ENCODE results near the gene KXD1. TPM values are rescaled to one million over a fixed set of nuclear protein-coding genes. Genes with fewer than 3 reads are reported as not detected.

KXD1 gene
- total and polyA plus RNA-seq, 2 donors (not counting 1 experiment from before 2014, with no cell fraction given): 63.3 to 108 TPM

GRCh38 chr19:18616023-18616422 lies 58.4 kb downstream of the KXD1 start:
- H3K79me2 ChIP-seq (ENCODE audit: control insufficient read depth, insufficient read depth, low read length): no peaks in the 10 kb centered on the region
- H2AFZ ChIP-seq (ENCODE audit: low read length): no peak overlapping the region
- H3K36me3 ChIP-seq (ENCODE audit: control insufficient read depth, insufficient read depth, low read length): no peaks in the 10 kb centered on the region
- H3K4me1 ChIP-seq (ENCODE audit: control insufficient read depth, extremely low read depth, insufficient read depth, low read length): no peaks in the 10 kb centered on the region
- H3K9me3 ChIP-seq (ENCODE audit: control insufficient read depth, insufficient read depth, low read depth, low read length): no peaks in the 10 kb centered on the region
- no peak overlapping the region for H3K4me3 ChIP-seq (replicated peaks in 1 of 4; ENCODE audit: control extremely low read depth in 1 of 4, insufficient read depth in 1 of 4, low read depth in 3 of 4, low read length in 4 of 4)
- H4K20me1 ChIP-seq (ENCODE audit: control insufficient read depth, extremely low read depth, insufficient read depth, low read length): no peaks in the 10 kb centered on the region
- DNase-seq (ENCODE audit: low read depth in 2 of 2): no peak
- no peak overlapping the region for H3K27ac ChIP-seq (ENCODE audit: insufficient read depth, low read length)
- no peak overlapping the region for H3K4me2 ChIP-seq (ENCODE audit: extremely low read depth, insufficient read depth, low read length)
- no peak overlapping the region for H3K9ac ChIP-seq (ENCODE audit: insufficient read depth, low read length)
- TF ChIP-seq EZH2 (IDR thresholded peaks at IDR 0.05; ENCODE audit: low read length, missing control alignments) (no peak), CTCF (conservative IDR thresholded peaks at IDR 0.05 in 1 of 2, IDR thresholded peaks at IDR 0.05 in 1 of 2; ENCODE audit: low read depth in 1 of 2, low read length in 2 of 2) (no peak)
- H3K27me3 ChIP-seq (ENCODE audit: control insufficient read depth, insufficient read depth, low read length): peaks cover 36% of the 10 kb centered on the region

- no peak overlapping the region for H3K9ac ChIP-seq (ENCODE audit: insufficient read depth, low read length)
- H3K79me2 ChIP-seq (ENCODE audit: control insufficient read depth, insufficient read depth, low read length): no peaks in the 10 kb centered on the region
- no peak overlapping the region for H3K4me3 ChIP-seq (replicated peaks in 1 of 4; ENCODE audit: control extremely low read depth in 1 of 4, insufficient read depth in 1 of 4, low read depth in 3 of 4, low read length in 4 of 4)
- no peak overlapping the region for H3K27ac ChIP-seq (ENCODE audit: insufficient read depth, low read length)
- DNase-seq (ENCODE audit: low read depth in 2 of 2): no peak
- H3K36me3 ChIP-seq (ENCODE audit: control insufficient read depth, insufficient read depth, low read length): no peaks in the 10 kb centered on the region
- H3K4me1 ChIP-seq (ENCODE audit: control insufficient read depth, extremely low read depth, insufficient read depth, low read length): no peaks in the 10 kb centered on the region
- H2AFZ ChIP-seq (ENCODE audit: low read length): no peak overlapping the region
- H3K4me2 ChIP-seq (ENCODE audit: extremely low read depth, insufficient read depth, low read length): no peak overlapping the region
- TF ChIP-seq CTCF (conservative IDR thresholded peaks at IDR 0.05 in 1 of 2, IDR thresholded peaks at IDR 0.05 in 1 of 2; ENCODE audit: low read depth in 1 of 2, low read length in 2 of 2) (no peak), EZH2 (IDR thresholded peaks at IDR 0.05; ENCODE audit: low read length, missing control alignments) (no peak)
- no peaks in the 10 kb centered on the region for H3K9me3 ChIP-seq (ENCODE audit: control insufficient read depth, insufficient read depth, low read depth, low read length)
- H3K27me3 ChIP-seq (ENCODE audit: control insufficient read depth, insufficient read depth, low read length): peaks cover 23% of the 10 kb centered on the region
- H4K20me1 ChIP-seq (ENCODE audit: control insufficient read depth, extremely low read depth, insufficient read depth, low read length): no peaks in the 10 kb centered on the region
Observed at GRCh38 chr19:18617562-18617961, 59.9 kb downstream of the KXD1 start.

GRCh38 chr19:18618236-18618635 lies 60.6 kb downstream of the KXD1 start:
- no peak for DNase-seq (ENCODE audit: low read depth in 2 of 2)
- TF ChIP-seq EZH2 (IDR thresholded peaks at IDR 0.05; ENCODE audit: low read length, missing control alignments): no peak
- no peak for TF ChIP-seq CTCF (conservative IDR thresholded peaks at IDR 0.05 in 1 of 2, IDR thresholded peaks at IDR 0.05 in 1 of 2; ENCODE audit: low read depth in 1 of 2, low read length in 2 of 2)
- H3K36me3 ChIP-seq (ENCODE audit: control insufficient read depth, insufficient read depth, low read length): no peaks in the 10 kb centered on the region

More at GRCh38 chr19:18618236-18618635, 60.6 kb downstream of the KXD1 start:
- no peak overlapping the region for H3K27ac ChIP-seq (ENCODE audit: insufficient read depth, low read length)
- H3K9ac ChIP-seq (ENCODE audit: insufficient read depth, low read length): no peak overlapping the region
- H4K20me1 ChIP-seq (ENCODE audit: control insufficient read depth, extremely low read depth, insufficient read depth, low read length): no peaks in the 10 kb centered on the region
- no peak overlapping the region for H3K4me2 ChIP-seq (ENCODE audit: extremely low read depth, insufficient read depth, low read length)
- no peaks in the 10 kb centered on the region for H3K4me1 ChIP-seq (ENCODE audit: control insufficient read depth, extremely low read depth, insufficient read depth, low read length)
- H3K4me3 ChIP-seq (replicated peaks in 1 of 4; ENCODE audit: control extremely low read depth in 1 of 4, insufficient read depth in 1 of 4, low read depth in 3 of 4, low read length in 4 of 4): no peak overlapping the region
- H3K79me2 ChIP-seq (ENCODE audit: control insufficient read depth, insufficient read depth, low read length): no peaks in the 10 kb centered on the region
- no peaks in the 10 kb centered on the region for H3K9me3 ChIP-seq (ENCODE audit: control insufficient read depth, insufficient read depth, low read depth, low read length)
- no peak overlapping the region for H2AFZ ChIP-seq (ENCODE audit: low read length)
- peaks cover 16% of the 10 kb centered on the region for H3K27me3 ChIP-seq (ENCODE audit: control insufficient read depth, insufficient read depth, low read length)

Other genes starting within 250 kb of the KXD1 start
- gene LSM4, start 234.8 kb upstream of the KXD1 start, total RNA-seq: 70.9 and 124 TPM in 2 replicates
- gene LSM4, start 234.8 kb upstream of the KXD1 start, polyA plus RNA-seq: 50.9 and 97.2 TPM in 2 replicates
- 63.9 and 78.8 TPM in 2 replicates for gene PGPEP1, start 217.3 kb upstream of the KXD1 start, total RNA-seq
- 17.0 and 25.4 TPM in 2 replicates for gene PGPEP1, start 217.3 kb upstream of the KXD1 start, polyA plus RNA-seq
- gene GDF15, start 171.7 kb upstream of the KXD1 start, total RNA-seq: 140 and 210 TPM in 2 replicates
- 8.6 and 24.3 TPM in 2 replicates for gene GDF15, start 171.7 kb upstream of the KXD1 start, polyA plus RNA-seq
- gene LRRC25, start 160.2 kb upstream of the KXD1 start, total RNA-seq: 1.2 and 4.6 TPM in 2 replicates
- gene LRRC25, start 160.2 kb upstream of the KXD1 start, polyA plus RNA-seq: 0.10 and 0.25 TPM in 2 replicates
- 58.6 and 76.5 TPM in 2 replicates for gene SSBP4, start 138.5 kb upstream of the KXD1 start, total RNA-seq
- gene SSBP4, start 138.5 kb upstream of the KXD1 start, polyA plus RNA-seq: 12.8 and 16.5 TPM in 2 replicates
- gene ISYNA1, start 119.7 kb upstream of the KXD1 start, total RNA-seq: 25.6 and 37.8 TPM in 2 replicates
- 8.3 and 10.3 TPM in 2 replicates for gene ISYNA1, start 119.7 kb upstream of the KXD1 start, polyA plus RNA-seq
- 17.7 and 18.7 TPM in 2 replicates for gene ELL, start 35.8 kb upstream of the KXD1 start, total RNA-seq
- gene ELL, start 35.8 kb upstream of the KXD1 start, polyA plus RNA-seq: 4.4 and 6.6 TPM in 2 replicates
- gene FKBP8, start 14.3 kb upstream of the KXD1 start, total RNA-seq: 230 and 289 TPM in 2 replicates
- 128 and 135 TPM in 2 replicates for gene FKBP8, start 14.3 kb upstream of the KXD1 start, polyA plus RNA-seq
- 917 and 1,142 TPM in 2 replicates for gene UBA52, start 14.0 kb downstream of the KXD1 start, total RNA-seq
- 1,018 and 1,460 TPM in 2 replicates for gene UBA52, start 14.0 kb downstream of the KXD1 start, polyA plus RNA-seq
- gene REX1BD, start 30.9 kb downstream of the KXD1 start, total RNA-seq: 37.0 and 37.5 TPM in 2 replicates
- 16.2 and 21.2 TPM in 2 replicates for gene REX1BD, start 30.9 kb downstream of the KXD1 start, polyA plus RNA-seq
- gene CRLF1, start 48.9 kb downstream of the KXD1 start, total RNA-seq: 2.3 and 2.5 TPM in 2 replicates
- 2.2 and 2.8 TPM in 2 replicates for gene CRLF1, start 48.9 kb downstream of the KXD1 start, polyA plus RNA-seq
- gene TMEM59L, start 55.0 kb downstream of the KXD1 start, total RNA-seq: 0.33 and 0.51 TPM in 2 replicates
- 0.14 and 0.23 TPM in 2 replicates for gene TMEM59L, start 55.0 kb downstream of the KXD1 start, polyA plus RNA-seq
- gene KLHL26, start 79.2 kb downstream of the KXD1 start, total RNA-seq: 2.8 and 3.5 TPM in 2 replicates
- gene KLHL26, start 79.2 kb downstream of the KXD1 start, polyA plus RNA-seq: 1.4 and 1.9 TPM in 2 replicates
- 2.0 and 2.1 TPM in 2 replicates for gene CRTC1, start 125.8 kb downstream of the KXD1 start, total RNA-seq
- 1.2 and 2.2 TPM in 2 replicates for gene CRTC1, start 125.8 kb downstream of the KXD1 start, polyA plus RNA-seq
- 0.17 and 0.26 TPM in 2 replicates for gene COMP, start 233.4 kb downstream of the KXD1 start, total RNA-seq
- gene COMP, start 233.4 kb downstream of the KXD1 start, polyA plus RNA-seq: 0.05 and 0.11 TPM in 2 replicates